OCI-LY7 (cell line): ENCODE measurements around the gene RPS8.

Experiments
- EZH2phosphoT487 ChIP-seq: fragments of 200-600 bp; sonication (generic); IDR thresholded peaks from 2 replicates; pipeline ENCODE4 v1.6.1; 2018; ENCODE audit warnings: low read depth, borderline replicate concordance, mild to moderate bottlenecking, mixed run types, antibody characterized with exemption, low read length, moderate library complexity, mixed read lengths
- TF ChIP-seq, protein P1 (sequence below): fragments of 200-600 bp; sonication (generic); conservative IDR thresholded peaks from 2 replicates; pipeline ENCODE4 v1.5.1; 2014; ENCODE audit warnings: mild to moderate bottlenecking, antibody characterized with exemption, low read length, moderate library complexity, mixed read lengths

- no peak for TF ChIP-seq EZH2phosphoT487
- TF ChIP-seq, protein P1, sequence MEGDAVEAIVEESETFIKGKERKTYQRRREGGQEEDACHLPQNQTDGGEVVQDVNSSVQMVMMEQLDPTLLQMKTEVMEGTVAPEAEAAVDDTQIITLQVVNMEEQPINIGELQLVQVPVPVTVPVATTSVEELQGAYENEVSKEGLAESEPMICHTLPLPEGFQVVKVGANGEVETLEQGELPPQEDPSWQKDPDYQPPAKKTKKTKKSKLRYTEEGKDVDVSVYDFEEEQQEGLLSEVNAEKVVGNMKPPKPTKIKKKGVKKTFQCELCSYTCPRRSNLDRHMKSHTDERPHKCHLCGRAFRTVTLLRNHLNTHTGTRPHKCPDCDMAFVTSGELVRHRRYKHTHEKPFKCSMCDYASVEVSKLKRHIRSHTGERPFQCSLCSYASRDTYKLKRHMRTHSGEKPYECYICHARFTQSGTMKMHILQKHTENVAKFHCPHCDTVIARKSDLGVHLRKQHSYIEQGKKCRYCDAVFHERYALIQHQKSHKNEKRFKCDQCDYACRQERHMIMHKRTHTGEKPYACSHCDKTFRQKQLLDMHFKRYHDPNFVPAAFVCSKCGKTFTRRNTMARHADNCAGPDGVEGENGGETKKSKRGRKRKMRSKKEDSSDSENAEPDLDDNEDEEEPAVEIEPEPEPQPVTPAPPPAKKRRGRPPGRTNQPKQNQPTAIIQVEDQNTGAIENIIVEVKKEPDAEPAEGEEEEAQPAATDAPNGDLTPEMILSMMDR, result no peak
Observed at GRCh38 chr1:44759077-44759476, 16.3 kb upstream of the RPS8 start.
